H9 (cell line): ENCODE results near the gene RASSF5. TPM values are rescaled to one million over a fixed set of nuclear protein-coding genes. Genes with fewer than 3 reads are reported as not detected.

Experiments used
- DNase-seq: peaks from one replicate; pipeline ENCODE4 v3.0.0-alpha.2; 2017
- H2AFZ ChIP-seq: one replicate; pipeline ENCODE4 v1.6.1; 2013; ENCODE audit warnings: mild to moderate bottlenecking, low read length, control low read depth, moderate library complexity
- H2AK5ac ChIP-seq: 2 replicates; pipeline ENCODE4 v1.6.1; 2013; ENCODE audit warnings: low read length, control low read depth, mixed read lengths; ENCODE audit not compliant: insufficient read length
- H2BK120ac ChIP-seq: one replicate; pipeline ENCODE4 v1.6.1; 2013; ENCODE audit warnings: low read depth, mild to moderate bottlenecking, low read length, control low read depth, inconsistent platforms; ENCODE audit not compliant: poor library complexity, severe bottlenecking
- H2BK12ac ChIP-seq: 2 replicates; pipeline ENCODE4 v1.6.1; 2013; ENCODE audit warnings: low read length, control low read depth, mixed read lengths, low read depth; ENCODE audit not compliant: insufficient read length
- H2BK15ac ChIP-seq: 2 replicates; pipeline ENCODE4 v1.6.1; 2013; ENCODE audit warnings: low read depth, low read length, control low read depth
- H2BK20ac ChIP-seq: one replicate; pipeline ENCODE4 v1.6.1; 2013; ENCODE audit warnings: low read depth, mild to moderate bottlenecking, low read length, control low read depth, inconsistent platforms; ENCODE audit not compliant: poor library complexity, severe bottlenecking
- H2BK5ac ChIP-seq: 2 replicates; pipeline ENCODE4 v1.6.1; 2013; ENCODE audit warnings: low read length, control low read depth, mixed read lengths; ENCODE audit not compliant: insufficient read length
- H3K14ac ChIP-seq: 2 replicates; pipeline ENCODE4 v1.6.1; 2013; ENCODE audit warnings: low read length, control low read depth; ENCODE audit not compliant: insufficient read depth
- H3K18ac ChIP-seq: 2 replicates; pipeline ENCODE4 v1.6.1; 2013; ENCODE audit warnings: low read depth, mild to moderate bottlenecking, mixed read lengths, low read length, control low read depth; ENCODE audit not compliant: insufficient read length
- H3K23ac ChIP-seq: 2 replicates; pipeline ENCODE4 v1.6.1; 2013; ENCODE audit warnings: low read length, control low read depth, mixed read lengths, low read depth; ENCODE audit not compliant: insufficient read length
- H3K23me2 ChIP-seq: 2 replicates; pipeline ENCODE4 v1.6.1; 2013; ENCODE audit warnings: low read depth, mild to moderate bottlenecking, mixed read lengths, low read length, control low read depth; ENCODE audit not compliant: insufficient read length, poor library complexity, severe bottlenecking
- H3K27ac ChIP-seq: 2 replicates; pipeline ENCODE4 v1.5.1; 2013; ENCODE audit warnings: low read length, control low read depth, mixed read lengths, low read depth; ENCODE audit not compliant: insufficient read length
- H3K27me3 ChIP-seq: 2 replicates; pipeline ENCODE4 v1.6.1; 2013; ENCODE audit warnings: low read length, control low read depth, inconsistent platforms; ENCODE audit not compliant: insufficient read depth
- H3K4ac ChIP-seq: 2 replicates; pipeline ENCODE4 v1.6.1; 2013; ENCODE audit warnings: low read depth, mild to moderate bottlenecking, control low read depth, inconsistent platforms, low read length, moderate library complexity
- H3K4me1 ChIP-seq: 2 replicates; pipeline ENCODE4 v1.6.1; 2013; ENCODE audit warnings: low read length, control low read depth, inconsistent platforms; ENCODE audit not compliant: insufficient read depth
- H3K4me2 ChIP-seq: 2 replicates; pipeline ENCODE4 v1.6.1; 2013; ENCODE audit warnings: low read length, control low read depth, mixed read lengths; ENCODE audit not compliant: insufficient read length, insufficient read depth
- H3K56ac ChIP-seq: 2 replicates; pipeline ENCODE4 v1.6.1; 2013; ENCODE audit warnings: low read depth, mild to moderate bottlenecking, mixed read lengths, low read length, control low read depth; ENCODE audit not compliant: insufficient read length
- H3K79me1 ChIP-seq: 2 replicates; pipeline ENCODE4 v1.6.1; 2013; ENCODE audit warnings: low read depth, mild to moderate bottlenecking, moderate library complexity, low read length, control low read depth, inconsistent platforms; ENCODE audit not compliant: insufficient read depth, poor library complexity, severe bottlenecking
- H3K79me2 ChIP-seq: 2 replicates; pipeline ENCODE4 v1.6.1; 2013; ENCODE audit warnings: low read length, control low read depth, inconsistent platforms; ENCODE audit not compliant: insufficient read depth
- H3K9ac ChIP-seq: 2 replicates; pipeline ENCODE4 v1.6.1; 2013; ENCODE audit warnings: low read length, control low read depth, mixed read lengths; ENCODE audit not compliant: insufficient read length; ENCODE audit errors: extremely low read depth
- H3K9me3 ChIP-seq: one replicate; pipeline ENCODE4 v1.6.1; 2013; ENCODE audit warnings: low read depth, low read length, inconsistent platforms; ENCODE audit not compliant: control insufficient read depth
- H3T11ph ChIP-seq: one replicate; pipeline ENCODE4 v1.6.1; 2013; ENCODE audit warnings: mild to moderate bottlenecking, low read length, control low read depth, inconsistent platforms
- H4K20me1 ChIP-seq: one replicate; pipeline ENCODE4 v1.6.1; 2013; ENCODE audit not compliant: control insufficient read depth, insufficient read length, insufficient read depth
- H4K5ac ChIP-seq: 2 replicates; pipeline ENCODE4 v1.6.1; 2013; ENCODE audit warnings: low read depth, mild to moderate bottlenecking, mixed read lengths, low read length, control low read depth; ENCODE audit not compliant: insufficient read length
- H4K8ac ChIP-seq: replicated peaks from 2 replicates; pipeline ENCODE4 v1.6.1; 2013; ENCODE audit warnings: low read length, control low read depth, mixed read lengths, low read depth; ENCODE audit not compliant: insufficient read length
- H4K91ac ChIP-seq: 2 replicates; pipeline ENCODE4 v1.6.1; 2013; ENCODE audit warnings: low read depth, mild to moderate bottlenecking, moderate library complexity, mixed read lengths, low read length, control low read depth; ENCODE audit not compliant: insufficient read length
- H3K27ac Mint-ChIP-seq, 3 experiments: 2 replicates in 2 of 3; 3 replicates in 1 of 3; pipeline ENCODE4 v1.8.0; 2020 to 2021; ENCODE audit warnings: mixed read lengths in 3 of 3, mild to moderate bottlenecking in 1 of 3, moderate library complexity in 1 of 3
- H3K27me3 Mint-ChIP-seq: 2 replicates; pipeline ENCODE4 v1.8.0; 2021; ENCODE audit warnings: low read depth, mild to moderate bottlenecking, moderate library complexity, mixed read lengths
- H3K36me3 Mint-ChIP-seq, 3 experiments: 2 replicates in 2 of 3; 3 replicates in 1 of 3; pipeline ENCODE4 v1.8.0; 2020 to 2021; ENCODE audit warnings: low read depth in 3 of 3, mixed read lengths in 3 of 3; ENCODE audit not compliant: insufficient read depth in 1 of 3
- H3K4me1 Mint-ChIP-seq, 2 experiments: 2 replicates each; pipeline ENCODE4 v1.8.0; 2020; ENCODE audit warnings: mixed read lengths in 2 of 2
- H3K4me3 Mint-ChIP-seq, 2 experiments: 2 replicates in 1 of 2; 3 replicates in 1 of 2; pipeline ENCODE4 v1.8.0; 2020 to 2021; ENCODE audit warnings: mild to moderate bottlenecking in 2 of 2, mixed read lengths in 2 of 2, moderate library complexity in 1 of 2
- H3K9me3 Mint-ChIP-seq, 2 experiments: 2 replicates in 1 of 2; 3 replicates in 1 of 2; pipeline ENCODE4 v1.8.0; 2020; ENCODE audit warnings: mild to moderate bottlenecking in 2 of 2, mixed read lengths in 2 of 2, moderate library complexity in 1 of 2
- CTCF ChIP-seq: fragments of 200-600 bp; sonication (generic); conservative IDR thresholded peaks from 3 replicates; pipeline ENCODE4 v1.8.0; 2021; ENCODE audit warnings: antibody characterized with exemption, mild to moderate bottlenecking
- WGBS: extraction: QIAGEN DNeasy Blood & Tissue Kit; methylation state at CpG from one replicate; pipeline ENCODE4 v1.1.7; 2013; ENCODE audit warnings: missing lambda C conversion rate, low lambda C conversion rate, mixed read lengths; ENCODE audit not compliant: insufficient read length; ENCODE audit errors: extremely low coverage; 5-methylcytosine and 5-hydroxymethylcytosine counted together
- total RNA-seq: library from RNA; stranded (reverse); gene quantifications from 2 replicates; pipeline ENCODE4 v1.2.1, GENCODE V29; 2021

The RASSF5 gene
- total RNA-seq, 1 experiment from 2014 or later = 0.50 TPM

GRCh38 chr1:206486995-206487788, 20.1 kb upstream of the RASSF5 start:
- H3K27me3 ChIP-seq = no peaks in the 10 kb centered on the region
- H2AK5ac ChIP-seq = no peak overlapping the region
- no peak overlapping the region for H2BK15ac ChIP-seq
- no peak overlapping the region for H3K27ac ChIP-seq
- H3K79me2 ChIP-seq = no peaks in the 10 kb centered on the region
- H3K18ac ChIP-seq = no peak overlapping the region
- H3K9me3 Mint-ChIP-seq = no peaks in the 10 kb centered on the region
- peaks cover 0 to 2% (median 0%) of the 10 kb centered on the region in 3 experiments; a peak in 1 of 7 replicates for H3K36me3 Mint-ChIP-seq
- H3K27ac Mint-ChIP-seq = no peak overlapping the region
- H3K9me3 ChIP-seq = no peaks in the 10 kb centered on the region
- H4K8ac ChIP-seq = no peak overlapping the region
- H3K79me1 ChIP-seq = no peaks in the 10 kb centered on the region
- no peak overlapping the region for H4K91ac ChIP-seq
- TF ChIP-seq CTCF = no peak
- no peak overlapping the region for H3K14ac ChIP-seq
- H3T11ph ChIP-seq = no peak overlapping the region
- no peaks in the 10 kb centered on the region for H4K20me1 ChIP-seq
- no peak overlapping the region for H2BK12ac ChIP-seq
- no peak overlapping the region for H2AFZ ChIP-seq
- no CpG with 5 or more reads among the region's 15 CpGs for WGBS
- no peaks in the 10 kb centered on the region for H3K23me2 ChIP-seq
- H3K27me3 Mint-ChIP-seq = no peaks in the 10 kb centered on the region
- H3K4me1 Mint-ChIP-seq = peaks cover 0 to 4% of the 10 kb centered on the region in 2 experiments; a peak in 2 of 4 replicates
- H3K23ac ChIP-seq = no peak overlapping the region
- DNase-seq = no peak
- H2BK5ac ChIP-seq = no peak overlapping the region
- no peak overlapping the region for H2BK20ac ChIP-seq
- no peak overlapping the region for H2BK120ac ChIP-seq
- H3K4me1 ChIP-seq = no peaks in the 10 kb centered on the region
- no peak overlapping the region for H3K4me3 Mint-ChIP-seq
- H3K56ac ChIP-seq = no peak overlapping the region
- no peak overlapping the region for H3K4ac ChIP-seq
- no peak overlapping the region for H3K4me2 ChIP-seq
- no peak overlapping the region for H4K5ac ChIP-seq
- no peak overlapping the region for H3K9ac ChIP-seq
